T-cell (primary cell): ENCODE measurements around the gene ALKBH2. TPM values are rescaled to one million over a fixed set of nuclear protein-coding genes. Genes with fewer than 3 reads are reported as not detected.
"Not testable (repeated sequence)": the region's sequence is repeated elsewhere in the genome, so short reads cannot be mapped to it uniquely, and the experiment has no call there.

Experiments used
- ATAC-seq, 4 experiments: fragments of 200-7000 bp in 3 of 4; fragments of 150-1000 bp in 1 of 4; cut with Tn5 transposase; replicated peaks in 1 of 4; 1 replicate in 3 of 4; 2 replicates in 1 of 4; pipeline ENCODE4 v1.10.0; 2021; ENCODE audit warnings: moderate library complexity in 3 of 4, mild to moderate bottlenecking in 2 of 4, moderate number of reproducible peaks in 1 of 4
- CTCF ChIA-PET, 2 donors: fragments of 300-600 bp; sonication (Branson Sonifier 250); formaldehyde crosslinking; loops; one replicate each; lab custom pipeline; 2022; ENCODE audit warnings: antibody characterized with exemption in 2 of 2; lab: Charles Lee
- POLR2A ChIA-PET, 2 donors: fragments of 300-600 bp; sonication (Branson Sonifier 250); formaldehyde crosslinking; loops; one replicate each; lab custom pipeline; 2022; ENCODE audit warnings: antibody characterized with exemption in 2 of 2; lab: Charles Lee
- DNase-seq, 35 experiments: peaks; one replicate each; pipeline versions ENCODE4 v3.0.0 to v3.0.0-alpha.2; 2013 to 2023
- H3K27ac ChIP-seq: one replicate; pipeline ENCODE4 v1.5.1; 2013; ENCODE audit warnings: low read length
- H3K27me3 ChIP-seq, 2 experiments: replicated peaks in 1 of 2; 1 replicate in 1 of 2; 2 replicates in 1 of 2; pipeline versions ENCODE4 v1.6.1 to v1.7.0; 2013; ENCODE audit warnings: low read length in 1 of 2, mixed read lengths in 1 of 2; ENCODE audit not compliant: control insufficient read depth in 2 of 2, insufficient read depth in 2 of 2; ENCODE audit errors: extremely low read depth in 1 of 2
- H3K36me3 ChIP-seq, 2 donors: 1 replicate in 1 of 2; 2 replicates in 1 of 2; pipeline versions ENCODE4 v1.6.1 to v1.7.0; 2013; ENCODE audit warnings: low read length in 1 of 2; ENCODE audit not compliant: control insufficient read depth in 2 of 2, insufficient read depth in 1 of 2; ENCODE audit errors: extremely low read depth in 1 of 2
- H3K4me1 ChIP-seq, 2 experiments: 1 replicate in 1 of 2; 2 replicates in 1 of 2; pipeline versions ENCODE4 v1.6.1 to v1.7.0; 2013; ENCODE audit warnings: low read length in 2 of 2, mixed read lengths in 1 of 2; ENCODE audit not compliant: insufficient read depth in 2 of 2, control insufficient read depth in 1 of 2; ENCODE audit errors: extremely low read depth in 1 of 2
- H3K4me3 ChIP-seq, 2 donors: 1 replicate in 1 of 2; 2 replicates in 1 of 2; pipeline versions ENCODE4 v1.5.1 to v1.7.0; 2013; ENCODE audit warnings: mild to moderate bottlenecking in 2 of 2, low read length in 1 of 2, moderate library complexity in 1 of 2; ENCODE audit not compliant: control insufficient read depth in 1 of 2; ENCODE audit errors: extremely low read depth in 1 of 2
- H3K9me3 ChIP-seq: 2 replicates; pipeline ENCODE4 v1.7.0; 2013
- H3K27ac Mint-ChIP-seq, 2 donors: one replicate each; pipeline ENCODE4 v1.8.0; 2020 to 2021; ENCODE audit warnings: mild to moderate bottlenecking in 2 of 2, mixed read lengths in 2 of 2
- H3K27me3 Mint-ChIP-seq, 2 donors: one replicate each; pipeline ENCODE4 v1.8.0; 2021 to 2022; ENCODE audit warnings: mixed read lengths in 2 of 2
- H3K36me3 Mint-ChIP-seq: one replicate; pipeline ENCODE4 v1.8.0; 2021; ENCODE audit warnings: mixed read lengths
- H3K4me1 Mint-ChIP-seq, 3 donors: one replicate each; pipeline ENCODE4 v1.8.0; 2020 to 2022; ENCODE audit warnings: mixed read lengths in 3 of 3, mild to moderate bottlenecking in 1 of 3
- H3K4me3 Mint-ChIP-seq, 3 donors: one replicate each; pipeline ENCODE4 v1.8.0; 2020 to 2022; ENCODE audit warnings: mild to moderate bottlenecking in 3 of 3, mixed read lengths in 3 of 3, moderate library complexity in 3 of 3
- H3K9me3 Mint-ChIP-seq, 3 donors: one replicate each; pipeline ENCODE4 v1.8.0; 2020 to 2022; ENCODE audit warnings: mixed read lengths in 3 of 3
- WGBS: methylation state at CpG from one replicate; pipeline ENCODE4 v1.1.5; 2013; ENCODE audit warnings: missing lambda C conversion rate; ENCODE audit not compliant: insufficient coverage; 5-methylcytosine and 5-hydroxymethylcytosine counted together
- total RNA-seq, 35 experiments: library from RNA in 6 of 35; stranded (reverse) in 6 of 35; fragments of 120-200 nt in 1 of 35; gene quantifications; one replicate each; pipeline versions ENCODE4 v1.2.1 to v1.2.4 and lab custom pipeline; 2013 to 2026

ALKBH2 gene
- total RNA-seq, 5 donors from 2014 or later (not counting 1 experiment from before 2014, with no cell fraction given), result 7.9 to 24.6 (median 19.3) TPM

DNA sequence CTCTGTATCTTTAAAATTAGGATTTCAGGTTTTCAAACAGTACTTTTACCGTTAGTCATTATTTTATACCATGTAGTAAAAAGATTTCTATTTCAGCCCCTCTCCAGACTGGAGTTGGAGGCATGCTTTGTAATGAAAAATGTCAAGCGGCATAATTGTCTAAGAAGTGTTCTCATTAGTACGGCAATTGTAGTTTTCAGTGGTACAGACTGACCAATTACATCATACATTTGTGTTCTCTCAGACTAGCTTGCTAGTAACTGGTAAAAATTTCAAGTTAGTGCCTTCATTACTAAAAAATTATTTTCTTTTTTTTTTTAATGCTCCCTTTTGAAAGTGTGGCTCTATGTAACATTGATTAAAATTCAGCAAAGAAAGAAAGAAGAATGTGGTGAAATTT is 36.4 kb downstream of the ALKBH2 start:
- peaks cover 19% of the 10 kb centered on the region for H3K36me3 Mint-ChIP-seq
- no peak overlapping the region for H3K4me3 ChIP-seq
- H3K27me3 ChIP-seq, result no peaks in the 10 kb centered on the region
- no peak overlapping the region for H3K27ac ChIP-seq
- ChIA-PET POLR2A (no interaction called here), CTCF (no interaction called here)
- H3K4me3 Mint-ChIP-seq, result no peak overlapping the region
- no peaks in the 10 kb centered on the region for H3K9me3 Mint-ChIP-seq
- H3K36me3 ChIP-seq, result peaks cover 3 to 14% of the 10 kb centered on the region in 2 donors
- no peak for ATAC-seq
- no peak for DNase-seq
- H3K4me1 Mint-ChIP-seq, result peaks cover 10 to 29% (median 15%) of the 10 kb centered on the region in 3 donors
- no peak overlapping the region for H3K27ac Mint-ChIP-seq
- H3K27me3 Mint-ChIP-seq, result no peaks in the 10 kb centered on the region
- no CpG with 5 or more reads among the region's 3 CpGs for WGBS
- H3K4me1 ChIP-seq, result peaks cover 6 to 16% of the 10 kb centered on the region in 2 experiments
- H3K9me3 ChIP-seq, result no peaks in the 10 kb centered on the region

DNA sequence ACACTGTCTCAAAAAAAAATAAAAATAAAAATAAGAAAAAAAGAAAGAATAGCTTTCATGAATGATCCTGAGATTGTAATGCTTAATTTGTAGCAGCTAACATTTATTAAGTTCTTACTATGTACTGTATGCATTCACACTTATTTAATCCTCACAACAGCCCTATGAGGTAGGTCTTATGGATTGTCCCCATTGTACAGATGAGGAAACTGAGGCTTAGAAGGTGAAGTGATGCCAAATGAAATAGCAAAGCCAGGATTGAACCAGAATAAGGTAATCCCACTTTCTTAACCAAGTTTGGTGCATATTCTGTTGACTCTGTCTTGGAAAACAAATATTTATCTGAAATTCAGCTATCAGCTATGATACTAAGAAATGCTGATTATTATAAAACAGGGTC is 38.8 kb downstream of the ALKBH2 start:
- Mint-ChIP-seq H3K27me3 (no peaks in the 10 kb centered on the region), H3K9me3 (no peaks in the 10 kb centered on the region), H3K27ac (peak overlapping the region; percentile 74 to 93), H3K36me3 (peaks cover 15% of the 10 kb centered on the region), H3K4me1 (peaks cover 12 to 31% (median 19%) of the 10 kb centered on the region in 3 donors), H3K4me3 (no peak overlapping the region)
- ChIA-PET CTCF (interaction anchor here in 1 of 2 donors (0.7 to 1.5 kb wide), 5 partner anchors 13 to 107 kb away, joined by 3 to 8 read pairs (median 4); partner anchors contain the start of gene ALKBH2), POLR2A (no interaction called here)
- Histone ChIP-seq H3K9me3 (no peaks in the 10 kb centered on the region), H3K36me3 (peaks cover 3 to 14% of the 10 kb centered on the region in 2 donors), H3K4me3 (no peak overlapping the region), H3K27ac (peak overlapping the region; percentile 92), H3K4me1 (peaks cover 6 to 16% of the 10 kb centered on the region in 2 experiments), H3K27me3 (no peaks in the 10 kb centered on the region)
- no peak for ATAC-seq
- DNase-seq, result no peak

DNA sequence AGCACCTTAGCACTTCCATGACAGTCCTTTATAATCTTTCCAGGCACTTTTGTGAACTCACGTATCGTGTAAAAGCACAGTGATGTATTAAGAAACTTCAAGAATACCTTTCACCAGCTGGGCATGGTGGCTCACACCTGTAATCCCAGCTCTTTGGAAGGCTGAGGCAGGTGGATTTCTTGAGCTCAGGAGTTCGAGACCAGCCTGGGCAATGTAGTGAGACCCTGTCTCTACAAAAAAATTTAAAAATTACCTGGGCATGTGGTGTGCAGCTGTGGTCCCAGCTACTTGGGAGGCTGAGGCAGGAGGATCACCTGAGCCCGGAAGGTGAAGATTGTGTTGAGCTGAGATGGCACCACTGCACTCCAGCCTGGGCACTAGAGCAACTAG is 39.2 kb downstream of the ALKBH2 start:
- Histone ChIP-seq H3K27ac (peak overlapping the region; percentile 92), H3K4me1 (peaks cover 6 to 16% of the 10 kb centered on the region in 2 experiments), H3K36me3 (peaks cover 3 to 14% of the 10 kb centered on the region in 2 donors), H3K4me3 (peak overlapping the region in 1 of 2 donors; percentile 97)
- Mint-ChIP-seq H3K4me3 (peak overlapping the region; percentile 86 to 98 (median 90)), H3K4me1 (peaks cover 12 to 31% (median 19%) of the 10 kb centered on the region in 3 donors), H3K36me3 (peaks cover 14% of the 10 kb centered on the region), H3K27ac (peak overlapping the region; percentile 93)
- peak in 2 of 4 experiments; percentile 2 to 10 for ATAC-seq
- H3K27me3 ChIP-seq, DNase-seq, H3K9me3 ChIP-seq, H3K27me3 Mint-ChIP-seq, POLR2A ChIA-PET, H3K9me3 Mint-ChIP-seq: not testable (repeated sequence)
- CTCF ChIA-PET, result interaction anchor here in 1 of 2 donors (0.7 to 1.5 kb wide), 5 partner anchors 14 to 106 kb away, joined by 3 to 8 read pairs (median 4); partner anchors contain the start of gene ALKBH2
- no CpG with 5 or more reads among the region's 4 CpGs for WGBS

DNA sequence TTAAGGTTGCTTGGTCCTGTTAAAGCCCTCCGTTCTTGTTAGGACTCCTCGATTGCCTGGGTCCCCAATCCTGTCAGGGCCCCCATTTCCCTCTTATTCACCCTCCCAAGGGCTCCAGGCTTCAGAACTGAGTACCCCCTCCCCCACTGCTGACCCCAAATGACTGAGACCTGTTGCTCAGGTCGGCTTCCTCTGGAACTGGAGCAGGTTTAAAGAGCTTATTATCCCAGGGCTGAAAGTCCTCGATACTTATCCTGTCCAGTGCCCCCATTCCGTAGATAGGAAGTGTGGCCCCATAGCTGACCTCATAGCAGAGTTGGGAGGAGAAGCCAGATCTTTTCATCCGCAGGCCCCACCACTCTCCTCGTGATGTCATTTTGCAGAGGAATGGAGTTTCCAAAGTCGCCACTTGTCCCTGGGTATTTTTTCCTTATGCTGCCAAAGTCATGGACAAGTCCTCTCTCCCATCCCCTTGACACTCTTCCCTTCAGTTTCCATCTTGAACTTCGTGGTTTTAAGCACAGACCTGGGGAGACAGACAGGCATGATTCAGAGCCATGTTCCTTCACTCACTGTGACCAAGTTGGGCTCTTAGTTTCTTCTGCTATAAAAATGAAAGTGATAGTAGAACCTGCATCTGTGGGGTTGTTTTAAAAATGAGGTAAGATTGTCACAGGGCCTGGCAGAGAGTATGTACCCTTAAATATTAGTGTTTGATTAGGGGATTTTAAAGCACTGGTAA is 39.7 kb downstream of the ALKBH2 start:
- Histone ChIP-seq H3K27ac (peak overlapping the region; percentile 92), H3K36me3 (peaks cover 3 to 11% of the 10 kb centered on the region in 2 donors), H3K9me3 (no peaks in the 10 kb centered on the region), H3K4me3 (peak overlapping the region; percentile 97 to 99), H3K27me3 (no peaks in the 10 kb centered on the region), H3K4me1 (peaks cover 6 to 16% of the 10 kb centered on the region in 2 experiments)
- Mint-ChIP-seq H3K4me1 (peaks cover 12 to 31% (median 19%) of the 10 kb centered on the region in 3 donors), H3K4me3 (peak overlapping the region; percentile 86 to 98 (median 90)), H3K36me3 (peaks cover 12% of the 10 kb centered on the region), H3K27ac (peak overlapping the region; percentile 93), H3K9me3 (no peaks in the 10 kb centered on the region), H3K27me3 (no peaks in the 10 kb centered on the region)
- CTCF ChIA-PET, result interaction anchor here in 1 of 2 donors (0.5 to 1.5 kb wide), 4 partner anchors 31 to 248 kb away, joined by 3 to 8 read pairs (median 4); partner anchors contain the start of gene ALKBH2
- ATAC-seq (peak; percentile 46 to 62 (median 52)), DNase-seq (peak in 12 of 35 experiments; percentile 2 to 70 (median 6))
- 15% methylated on average over 6 of the region's 9 CpGs for WGBS
- POLR2A ChIA-PET, result no interaction called here

DNA sequence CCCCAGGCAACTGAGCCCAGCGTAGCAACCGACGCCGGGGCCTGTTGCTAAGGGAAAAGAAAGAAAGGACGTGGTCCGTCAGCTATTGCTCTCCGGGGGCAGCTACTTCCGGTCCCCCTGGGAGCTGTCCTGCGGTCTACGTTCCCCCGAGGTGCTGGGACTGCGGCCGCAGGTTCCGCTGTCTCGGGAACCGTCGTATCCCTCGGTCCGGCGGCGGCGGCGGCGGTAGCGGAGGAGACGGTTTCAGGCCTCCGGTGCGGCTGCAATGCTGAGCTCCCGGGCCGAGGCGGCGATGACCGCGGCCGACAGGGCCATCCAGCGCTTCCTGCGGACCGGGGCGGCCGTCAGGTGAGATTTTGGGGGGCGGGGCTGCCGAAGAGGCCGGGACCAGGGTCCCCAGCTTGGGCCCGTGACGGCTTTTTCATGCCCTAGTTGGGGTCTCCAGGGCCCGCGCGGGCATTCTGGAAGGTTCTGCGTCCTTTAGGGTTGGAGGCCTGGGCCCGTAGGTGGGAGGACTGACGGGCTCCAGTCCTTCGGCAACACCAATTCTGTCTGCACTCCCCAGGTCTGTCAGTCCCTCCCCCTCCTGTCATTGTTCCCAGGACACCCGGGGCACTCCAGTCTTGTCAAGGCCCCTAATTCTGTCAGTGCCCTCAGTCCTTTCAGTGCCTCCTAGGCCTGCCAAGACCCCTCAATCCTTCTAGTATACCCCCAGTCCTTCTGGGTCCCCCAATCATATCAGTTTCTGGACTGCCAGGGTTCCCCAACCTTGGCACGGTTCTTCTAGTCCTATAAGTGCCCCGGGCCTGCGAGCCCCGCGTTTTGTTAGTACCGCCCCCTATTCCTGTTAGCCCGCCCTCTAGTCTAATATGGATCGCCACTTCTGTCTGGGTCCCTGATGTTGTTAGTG is 40.6 kb downstream of the ALKBH2 start, which contains the start of gene USP30:
USP30 (plus strand) TSS at position 163 of the 910 bp plus-strand sequence; CDS start at position 266, 103 bp downstream.
- CTCF ChIA-PET, result interaction anchor here in 1 of 2 donors (0.5 kb wide), 1 partner anchor 247 kb away, joined by 3 read pairs; no protein-coding TSS in a partner anchor
- Mint-ChIP-seq H3K4me1 (peaks cover 12 to 31% (median 19%) of the 10 kb centered on the region in 3 donors), H3K27ac (peak within 1 kb of the TSS; percentile 93)

More for the DNA sequence above, 40.6 kb downstream of the ALKBH2 start, which contains the start of gene USP30:
- no peaks in the 10 kb centered on the region for H3K27me3 ChIP-seq
- peak within 1 kb of the TSS; percentile 92 for H3K27ac ChIP-seq
- 0% methylated on average over 49 of the region's 61 CpGs for WGBS
- Mint-ChIP-seq H3K36me3 (peaks cover 9% of the 10 kb centered on the region), H3K9me3 (no peaks in the 10 kb centered on the region), H3K4me3 (peak within 1 kb of the TSS; percentile 86 to 98 (median 90)), H3K27me3 (no peaks in the 10 kb centered on the region)
- H3K36me3 ChIP-seq, result peaks cover under 1 to 7% of the 10 kb centered on the region in 2 donors
- POLR2A ChIA-PET, result interaction anchor here in 1 of 2 donors (0.6 kb wide), 1 partner anchor 10 kb away, joined by 3 read pairs; no protein-coding TSS in a partner anchor
- H3K4me3 ChIP-seq, result peak within 1 kb of the TSS; percentile 97 to 99
- H3K4me1 ChIP-seq, result peaks cover 6 to 16% of the 10 kb centered on the region in 2 experiments
- no peaks in the 10 kb centered on the region for H3K9me3 ChIP-seq
- ATAC-seq (peak; percentile 81 to 90 (median 84)), DNase-seq (peak; percentile 69 to 92 (median 81))
